Parathyroid adenoma (tissue), 2 donors: ENCODE results near the gene ZNF639.

Source experiments
- H2AFZ ChIP-seq: fragments of 300-600 bp; sonication (generic); one replicate; pipeline ENCODE4 v1.7.0; 2017; ENCODE audit warnings: antibody characterized with exemption, mild to moderate bottlenecking
- H3K27ac ChIP-seq: fragments of 300-600 bp; sonication (generic); one replicate; pipeline ENCODE4 v1.7.0; 2017
- H3K27me3 ChIP-seq: fragments of 300-600 bp; sonication (generic); one replicate; pipeline ENCODE4 v1.7.0; 2017; ENCODE audit warnings: low read length; ENCODE audit not compliant: control insufficient read depth, insufficient read depth
- H3K36me3 ChIP-seq: fragments of 300-600 bp; sonication (generic); one replicate; pipeline ENCODE4 v1.7.0; 2017; ENCODE audit warnings: low read length; ENCODE audit not compliant: control insufficient read depth, insufficient read depth
- H3K4me1 ChIP-seq: fragments of 300-600 bp; sonication (generic); one replicate; pipeline ENCODE4 v1.7.0; 2017; ENCODE audit warnings: control low read depth
- H3K4me2 ChIP-seq: fragments of 300-600 bp; sonication (generic); one replicate; pipeline ENCODE4 v1.7.0; 2017; ENCODE audit warnings: low read length
- H3K4me3 ChIP-seq: fragments of 300-600 bp; sonication (generic); one replicate; pipeline ENCODE4 v1.7.0; 2017; ENCODE audit warnings: low read depth, low read length
- H3K79me2 ChIP-seq: fragments of 300-600 bp; sonication (generic); one replicate; pipeline ENCODE4 v1.7.0; 2017; ENCODE audit warnings: control low read depth
- H3K9ac ChIP-seq: fragments of 300-600 bp; sonication (generic); one replicate; pipeline ENCODE4 v1.7.0; 2017; ENCODE audit warnings: mild to moderate bottlenecking
- H3K9me3 ChIP-seq: fragments of 300-600 bp; sonication (generic); one replicate; pipeline ENCODE4 v1.7.0; 2017; ENCODE audit warnings: low read length; ENCODE audit not compliant: control insufficient read depth
- TF ChIP-seq, protein P1 (sequence below): fragments of 300-600 bp; sonication (generic); IDR thresholded peaks from one replicate; pipeline ENCODE4 v1.7.0; 2017; ENCODE audit warnings: antibody characterized with exemption, mild to moderate bottlenecking
- donor health status: primary hyperparathyroidism.

The ZNF639 gene

DNA sequence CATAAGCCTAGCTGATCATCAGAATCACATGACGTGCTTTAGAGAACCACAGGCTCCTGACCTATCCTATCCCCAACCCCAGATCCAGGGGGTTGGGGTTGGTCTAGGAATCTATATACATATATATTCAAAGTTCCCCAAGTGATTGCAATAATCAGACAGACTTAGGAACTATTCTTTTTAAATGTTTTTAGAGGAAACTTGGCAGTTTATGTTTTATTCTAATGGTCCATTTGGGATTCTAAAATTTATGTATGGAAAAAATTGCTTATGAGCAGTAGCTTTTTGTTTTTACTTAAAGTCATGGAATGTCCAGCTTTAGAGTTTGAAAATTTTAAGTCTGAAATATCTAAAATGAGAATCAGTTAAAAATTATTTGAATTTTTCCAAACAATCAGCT, 46.8 kb downstream of the ZNF639 start:
- TF ChIP-seq, protein P1, sequence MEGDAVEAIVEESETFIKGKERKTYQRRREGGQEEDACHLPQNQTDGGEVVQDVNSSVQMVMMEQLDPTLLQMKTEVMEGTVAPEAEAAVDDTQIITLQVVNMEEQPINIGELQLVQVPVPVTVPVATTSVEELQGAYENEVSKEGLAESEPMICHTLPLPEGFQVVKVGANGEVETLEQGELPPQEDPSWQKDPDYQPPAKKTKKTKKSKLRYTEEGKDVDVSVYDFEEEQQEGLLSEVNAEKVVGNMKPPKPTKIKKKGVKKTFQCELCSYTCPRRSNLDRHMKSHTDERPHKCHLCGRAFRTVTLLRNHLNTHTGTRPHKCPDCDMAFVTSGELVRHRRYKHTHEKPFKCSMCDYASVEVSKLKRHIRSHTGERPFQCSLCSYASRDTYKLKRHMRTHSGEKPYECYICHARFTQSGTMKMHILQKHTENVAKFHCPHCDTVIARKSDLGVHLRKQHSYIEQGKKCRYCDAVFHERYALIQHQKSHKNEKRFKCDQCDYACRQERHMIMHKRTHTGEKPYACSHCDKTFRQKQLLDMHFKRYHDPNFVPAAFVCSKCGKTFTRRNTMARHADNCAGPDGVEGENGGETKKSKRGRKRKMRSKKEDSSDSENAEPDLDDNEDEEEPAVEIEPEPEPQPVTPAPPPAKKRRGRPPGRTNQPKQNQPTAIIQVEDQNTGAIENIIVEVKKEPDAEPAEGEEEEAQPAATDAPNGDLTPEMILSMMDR = no peak
- no peaks in the 10 kb centered on the region for H3K79me2 ChIP-seq
- no peak overlapping the region for H3K4me2 ChIP-seq
- H2AFZ ChIP-seq = no peak overlapping the region
- no peak overlapping the region for H3K4me3 ChIP-seq
- H3K9me3 ChIP-seq = no peaks in the 10 kb centered on the region
- no peak overlapping the region for H3K9ac ChIP-seq
- H3K27me3 ChIP-seq = no peaks in the 10 kb centered on the region
- no peaks in the 10 kb centered on the region for H3K36me3 ChIP-seq
- no peaks in the 10 kb centered on the region for H3K4me1 ChIP-seq
- H3K27ac ChIP-seq = no peak overlapping the region

DNA sequence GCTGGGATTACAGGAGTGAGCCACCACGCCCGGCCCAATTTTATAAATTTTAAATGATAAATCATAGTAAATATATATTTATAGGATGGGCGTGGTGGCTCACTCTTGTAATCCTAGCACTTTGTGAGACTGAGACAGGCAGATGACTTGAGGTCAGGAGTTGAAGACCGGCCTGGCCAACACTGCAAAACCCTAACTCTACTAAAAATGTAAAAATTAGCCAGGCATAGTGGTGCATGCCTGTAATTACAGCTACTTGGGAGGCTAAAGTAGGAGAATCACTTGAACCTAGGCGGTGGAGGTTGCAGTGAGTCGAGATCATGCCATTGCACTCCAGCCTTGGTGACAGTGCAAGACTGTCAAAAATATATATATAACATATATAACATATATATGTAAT, 51.1 kb downstream of the ZNF639 start:
- H3K27ac ChIP-seq = no peak overlapping the region
- TF ChIP-seq, protein P1 = no peak
- no peaks in the 10 kb centered on the region for H3K36me3 ChIP-seq
- H3K79me2 ChIP-seq = no peaks in the 10 kb centered on the region
- H3K4me3 ChIP-seq = no peak overlapping the region
- no peak overlapping the region for H2AFZ ChIP-seq
- no peaks in the 10 kb centered on the region for H3K9me3 ChIP-seq
- H3K4me2 ChIP-seq = no peak overlapping the region
- no peaks in the 10 kb centered on the region for H3K27me3 ChIP-seq
- no peaks in the 10 kb centered on the region for H3K4me1 ChIP-seq
- no peak overlapping the region for H3K9ac ChIP-seq

DNA sequence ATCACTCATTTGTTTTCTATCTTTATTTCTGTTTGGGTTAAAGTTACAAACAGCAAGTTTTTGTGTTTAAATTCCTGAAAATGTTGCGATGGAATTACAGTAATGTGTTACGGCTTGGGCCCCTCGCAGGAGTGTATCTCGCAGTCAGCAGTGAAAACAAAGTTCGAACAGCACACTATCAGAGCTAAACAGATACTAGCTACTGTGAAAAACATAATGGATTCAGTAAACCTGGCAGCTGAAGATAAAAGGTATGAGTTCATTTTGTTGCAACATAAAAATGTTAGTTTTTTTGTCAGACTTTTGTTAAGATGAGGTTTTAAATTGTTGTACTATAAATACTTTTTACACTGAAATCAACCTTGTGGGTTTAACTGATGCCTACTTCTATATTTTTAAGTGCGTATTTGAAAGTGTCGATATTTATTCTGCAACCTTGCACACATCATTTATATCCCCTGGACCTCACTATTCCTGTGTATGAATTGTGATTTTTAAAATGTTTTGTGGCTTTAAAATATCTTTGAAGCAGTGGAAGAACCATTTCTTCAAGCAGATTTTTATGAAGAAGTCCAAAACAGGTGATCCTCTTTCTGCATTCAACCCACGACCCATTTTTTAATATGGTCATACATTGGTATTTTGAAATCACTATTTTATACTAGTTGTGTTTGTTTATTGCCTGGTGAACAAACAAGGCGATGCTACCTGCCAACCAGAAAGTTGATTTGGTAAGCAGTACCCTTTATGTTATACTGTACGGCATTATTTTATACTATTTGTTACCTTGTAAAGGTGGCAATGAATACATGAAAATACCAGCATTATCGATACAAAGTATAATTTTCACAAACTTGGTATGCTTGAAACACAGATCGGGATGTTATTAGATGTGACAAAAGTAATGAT, 52.5 kb downstream of the ZNF639 start:
- Histone ChIP-seq H3K4me1 (no peaks in the 10 kb centered on the region), H3K27ac (no peak overlapping the region), H3K9me3 (no peaks in the 10 kb centered on the region), H3K9ac (no peak overlapping the region), H3K27me3 (no peaks in the 10 kb centered on the region), H3K4me2 (no peak overlapping the region), H3K79me2 (no peaks in the 10 kb centered on the region), H3K36me3 (no peaks in the 10 kb centered on the region), H2AFZ (no peak overlapping the region), H3K4me3 (no peak overlapping the region)
- TF ChIP-seq, protein P1 = no peak

DNA sequence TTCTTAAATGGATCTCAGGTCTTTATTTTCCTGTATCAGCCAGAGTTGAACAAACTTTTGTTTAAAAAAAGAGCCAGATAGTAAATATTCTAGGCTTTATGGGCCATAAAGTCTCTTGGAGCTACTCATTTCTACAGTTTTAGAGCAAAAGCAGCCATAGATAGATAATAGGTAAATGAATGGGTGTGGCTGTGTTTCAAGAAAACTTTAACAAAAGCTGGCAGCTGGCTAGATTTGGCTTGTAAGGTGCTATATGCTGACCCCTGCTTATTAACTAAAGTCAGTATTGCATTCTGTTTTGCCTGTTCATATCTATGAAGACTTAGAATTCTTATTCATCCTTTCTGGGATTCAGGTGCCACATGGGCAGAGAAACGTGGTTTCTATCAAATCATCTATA, 53.6 kb downstream of the ZNF639 start:
- Histone ChIP-seq H3K4me2 (no peak overlapping the region), H3K36me3 (no peaks in the 10 kb centered on the region), H3K27me3 (no peaks in the 10 kb centered on the region), H3K27ac (no peak overlapping the region), H3K9ac (no peak overlapping the region), H2AFZ (no peak overlapping the region), H3K79me2 (no peaks in the 10 kb centered on the region), H3K4me3 (no peak overlapping the region), H3K4me1 (no peaks in the 10 kb centered on the region), H3K9me3 (no peaks in the 10 kb centered on the region)
- TF ChIP-seq, protein P1 = no peak
